ENCODE data around the gene NPR1.

- no peak for TF ChIP-seq CTCF (conservative IDR thresholded peaks at IDR 0.05; ENCODE audit: low read length)
- TF ChIP-seq EZH2phosphoT487 (IDR thresholded peaks at IDR 0.05; ENCODE audit: borderline replicate concordance) = no peak
These were observed 27.0 kb downstream of the NPR1 start for GRCh38 chr1:153705484-153705883.

All from Loucy (cell line).